CD14-positive monocyte (primary cell): ENCODE data around the gene ARHGAP10. TPM values are rescaled to one million over a fixed set of nuclear protein-coding genes. Genes with fewer than 3 reads are reported as not detected.

Source experiments
- DNase-seq, 3 donors: peaks; one replicate each; pipeline ENCODE4 v3.0.0-alpha.2; 2011 to 2022
- H2AFZ ChIP-seq: 2 replicates; pipeline ENCODE4 v1.6.0; 2012; ENCODE audit warnings: mild to moderate bottlenecking, low read depth, low read length, inconsistent platforms; ENCODE audit not compliant: insufficient read depth, poor library complexity, severe bottlenecking
- H3K27ac ChIP-seq, 2 donors: 1 replicate in 1 of 2; 2 replicates in 1 of 2; pipeline ENCODE4 v1.5.1; 2012 to 2013; ENCODE audit warnings: low read length in 2 of 2, control low read depth in 1 of 2, inconsistent platforms in 1 of 2, low read depth in 1 of 2, mild to moderate bottlenecking in 1 of 2
- H3K27me3 ChIP-seq, 2 donors: one replicate each; pipeline versions ENCODE4 v1.6.0 to v1.6.1; 2011 to 2013; ENCODE audit warnings: low read length in 2 of 2; ENCODE audit not compliant: control insufficient read depth in 2 of 2, insufficient read depth in 2 of 2
- H3K36me3 ChIP-seq, 2 donors: replicated peaks in 1 of 2; 1 replicate in 1 of 2; 2 replicates in 1 of 2; pipeline versions ENCODE4 v1.5.1 to v1.6.1; 2012 to 2013; ENCODE audit warnings: low read length in 2 of 2, control low read depth in 1 of 2, inconsistent platforms in 1 of 2, mild to moderate bottlenecking in 1 of 2; ENCODE audit not compliant: insufficient read depth in 2 of 2, control insufficient read depth in 1 of 2
- H3K4me1 ChIP-seq, 2 donors: 1 replicate in 1 of 2; 2 replicates in 1 of 2; pipeline versions ENCODE4 v1.5.1 to v1.6.1; 2012 to 2013; ENCODE audit warnings: low read length in 2 of 2, control low read depth in 1 of 2, inconsistent platforms in 1 of 2, mild to moderate bottlenecking in 1 of 2, moderate library complexity in 1 of 2; ENCODE audit not compliant: insufficient read depth in 2 of 2, control insufficient read depth in 1 of 2
- H3K4me2 ChIP-seq: replicated peaks from 2 replicates; pipeline ENCODE3; 2012; ENCODE audit warnings: low read length, moderate library complexity, mild to moderate bottlenecking; ENCODE audit not compliant: poor library complexity, severe bottlenecking; ENCODE audit errors: extremely low read depth
- H3K4me3 ChIP-seq, 3 experiments: fragments of 200-600 bp in 1 of 3; sonication (generic) in 1 of 3; replicated peaks in 1 of 3; 1 replicate in 2 of 3; 2 replicates in 1 of 3; pipeline ENCODE4 v1.5.1; 2011 to 2013; ENCODE audit warnings: low read length in 3 of 3, mild to moderate bottlenecking in 3 of 3, control low read depth in 2 of 3, low read depth in 2 of 3, inconsistent platforms in 1 of 3, moderate library complexity in 1 of 3
- H3K79me2 ChIP-seq: 2 replicates; pipeline ENCODE4 v1.6.0; 2012; ENCODE audit warnings: mild to moderate bottlenecking, control low read depth, inconsistent platforms, low read length, moderate library complexity; ENCODE audit not compliant: insufficient read depth
- H3K9ac ChIP-seq: 2 replicates; pipeline ENCODE4 v1.6.0; 2017; ENCODE audit warnings: low read length, mild to moderate bottlenecking; ENCODE audit not compliant: insufficient read depth, poor library complexity, severe bottlenecking
- H3K9me3 ChIP-seq, 2 donors: replicated peaks in 1 of 2; 1 replicate in 1 of 2; 2 replicates in 1 of 2; pipeline versions ENCODE4 v1.5.1 to v1.6.1; 2012 to 2013; ENCODE audit warnings: low read length in 2 of 2, control low read depth in 1 of 2; ENCODE audit not compliant: control insufficient read depth in 1 of 2, insufficient read depth in 1 of 2
- H4K20me1 ChIP-seq: 2 replicates; pipeline ENCODE4 v1.6.0; 2012; ENCODE audit warnings: mild to moderate bottlenecking, low read length, control low read depth, moderate library complexity; ENCODE audit not compliant: insufficient read depth
- H3K27ac Mint-ChIP-seq, 7 donors: one replicate each; pipeline ENCODE4 v1.8.0; 2020; ENCODE audit warnings: mild to moderate bottlenecking in 7 of 7, mixed read lengths in 7 of 7, moderate library complexity in 6 of 7, inconsistent platforms in 2 of 7
- H3K27me3 Mint-ChIP-seq, 3 donors: one replicate each; pipeline ENCODE4 v1.8.0; 2021 to 2022; ENCODE audit warnings: low read depth in 3 of 3, mild to moderate bottlenecking in 3 of 3, mixed read lengths in 3 of 3, moderate library complexity in 3 of 3, inconsistent platforms in 1 of 3
- H3K36me3 Mint-ChIP-seq, 2 donors: one replicate each; pipeline ENCODE4 v1.8.0; 2020; ENCODE audit warnings: mixed read lengths in 2 of 2, inconsistent platforms in 1 of 2, mild to moderate bottlenecking in 1 of 2
- H3K4me1 Mint-ChIP-seq: one replicate; pipeline ENCODE4 v1.8.0; 2020; ENCODE audit warnings: mild to moderate bottlenecking, mixed read lengths
- H3K4me3 Mint-ChIP-seq, 2 donors: one replicate each; pipeline ENCODE4 v1.8.0; 2020; ENCODE audit warnings: mild to moderate bottlenecking in 2 of 2, mixed read lengths in 2 of 2, moderate library complexity in 1 of 2
- H3K9me3 Mint-ChIP-seq, 7 donors: one replicate each; pipeline ENCODE4 v1.8.0; 2020 to 2022; ENCODE audit warnings: mixed read lengths in 7 of 7, mild to moderate bottlenecking in 6 of 7, moderate library complexity in 6 of 7, inconsistent platforms in 2 of 7
- WGBS: methylation state at CpG from one replicate; pipeline ENCODE4 v1.1.5; 2013; ENCODE audit warnings: missing lambda C conversion rate; ENCODE audit not compliant: insufficient coverage; 5-methylcytosine and 5-hydroxymethylcytosine counted together
- intact Hi-C, 2 donors: fragments of 100-400 bp; cut with micrococcal nuclease; formaldehyde crosslinking; loops; one replicate each; pipeline versions ENCODE4 v1.15.0 to v1.15.1; 2023
- polyA plus RNA-seq, 3 donors: library from polyadenylated mRNA; depleted of rRNA in 1 of 3; unstranded in 2 of 3; stranded (reverse) in 1 of 3; fragments of 300-500 nt in 2 of 3; fragments of >200 nt in 1 of 3; fragmentation: Illumina TruSeq in 2 of 3; gene quantifications; 1 replicate in 2 of 3; 2 replicates in 1 of 3; pipeline ENCODE4 v1.2.3, GENCODE V29; 2012 to 2021
- TF ChIP-seq, protein P1 (sequence below): fragments of 200-600 bp; IDR thresholded peaks from one replicate; pipeline ENCODE4 v1.8.0; 2022; ENCODE audit warnings: antibody characterized with exemption, mild to moderate bottlenecking

Gene ARHGAP10
- polyA plus RNA-seq, 3 donors = 1.7 to 4.3 (median 3.0) TPM

DNA sequence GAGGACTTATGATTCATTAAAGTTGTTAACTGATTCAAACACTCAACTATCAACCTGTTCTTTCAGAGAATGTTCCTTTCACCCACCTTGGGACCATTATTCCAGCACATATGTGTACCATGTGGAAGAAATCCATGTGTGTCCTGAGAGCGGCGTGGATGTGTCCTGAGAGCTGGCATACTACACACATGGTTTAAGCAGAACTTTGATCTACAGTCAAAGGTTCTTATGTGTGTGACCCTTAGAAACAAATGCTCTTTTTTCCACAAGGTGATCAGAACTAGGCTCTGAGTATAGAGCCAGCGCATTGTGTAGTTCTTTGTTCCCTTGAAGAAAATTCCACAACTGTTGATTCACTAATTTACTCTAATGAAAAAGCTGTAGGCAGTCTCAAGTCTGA lies 378.3 kb downstream of the ARHGAP10 start:
- no peak overlapping the region for H3K4me3 ChIP-seq
- intact Hi-C loops = no loop called here
- peaks cover 0 to 7% (median 2%) of the 10 kb centered on the region in 7 donors for H3K9me3 Mint-ChIP-seq
- no peaks in the 10 kb centered on the region for H3K36me3 Mint-ChIP-seq
- H3K27me3 ChIP-seq = no peaks in the 10 kb centered on the region
- no peaks in the 10 kb centered on the region for H3K79me2 ChIP-seq
- H4K20me1 ChIP-seq = no peaks in the 10 kb centered on the region
- H3K4me2 ChIP-seq = no peak overlapping the region
- H3K36me3 ChIP-seq = no peaks in the 10 kb centered on the region
- H2AFZ ChIP-seq = no peak overlapping the region
- no peaks in the 10 kb centered on the region for H3K9me3 ChIP-seq
- no peaks in the 10 kb centered on the region for H3K4me1 Mint-ChIP-seq
- DNase-seq = no peak
- H3K27ac ChIP-seq = no peak overlapping the region
- 92% methylated on average over 2 of the region's 3 CpGs for WGBS
- H3K9ac ChIP-seq = no peak overlapping the region
- H3K4me1 ChIP-seq = no peaks in the 10 kb centered on the region
- TF ChIP-seq, protein P1, sequence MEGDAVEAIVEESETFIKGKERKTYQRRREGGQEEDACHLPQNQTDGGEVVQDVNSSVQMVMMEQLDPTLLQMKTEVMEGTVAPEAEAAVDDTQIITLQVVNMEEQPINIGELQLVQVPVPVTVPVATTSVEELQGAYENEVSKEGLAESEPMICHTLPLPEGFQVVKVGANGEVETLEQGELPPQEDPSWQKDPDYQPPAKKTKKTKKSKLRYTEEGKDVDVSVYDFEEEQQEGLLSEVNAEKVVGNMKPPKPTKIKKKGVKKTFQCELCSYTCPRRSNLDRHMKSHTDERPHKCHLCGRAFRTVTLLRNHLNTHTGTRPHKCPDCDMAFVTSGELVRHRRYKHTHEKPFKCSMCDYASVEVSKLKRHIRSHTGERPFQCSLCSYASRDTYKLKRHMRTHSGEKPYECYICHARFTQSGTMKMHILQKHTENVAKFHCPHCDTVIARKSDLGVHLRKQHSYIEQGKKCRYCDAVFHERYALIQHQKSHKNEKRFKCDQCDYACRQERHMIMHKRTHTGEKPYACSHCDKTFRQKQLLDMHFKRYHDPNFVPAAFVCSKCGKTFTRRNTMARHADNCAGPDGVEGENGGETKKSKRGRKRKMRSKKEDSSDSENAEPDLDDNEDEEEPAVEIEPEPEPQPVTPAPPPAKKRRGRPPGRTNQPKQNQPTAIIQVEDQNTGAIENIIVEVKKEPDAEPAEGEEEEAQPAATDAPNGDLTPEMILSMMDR = no peak
- no peak overlapping the region for H3K27ac Mint-ChIP-seq
- H3K4me3 Mint-ChIP-seq = no peak overlapping the region
- H3K27me3 Mint-ChIP-seq = peaks cover 0 to 2% (median 0%) of the 10 kb centered on the region in 3 donors

DNA sequence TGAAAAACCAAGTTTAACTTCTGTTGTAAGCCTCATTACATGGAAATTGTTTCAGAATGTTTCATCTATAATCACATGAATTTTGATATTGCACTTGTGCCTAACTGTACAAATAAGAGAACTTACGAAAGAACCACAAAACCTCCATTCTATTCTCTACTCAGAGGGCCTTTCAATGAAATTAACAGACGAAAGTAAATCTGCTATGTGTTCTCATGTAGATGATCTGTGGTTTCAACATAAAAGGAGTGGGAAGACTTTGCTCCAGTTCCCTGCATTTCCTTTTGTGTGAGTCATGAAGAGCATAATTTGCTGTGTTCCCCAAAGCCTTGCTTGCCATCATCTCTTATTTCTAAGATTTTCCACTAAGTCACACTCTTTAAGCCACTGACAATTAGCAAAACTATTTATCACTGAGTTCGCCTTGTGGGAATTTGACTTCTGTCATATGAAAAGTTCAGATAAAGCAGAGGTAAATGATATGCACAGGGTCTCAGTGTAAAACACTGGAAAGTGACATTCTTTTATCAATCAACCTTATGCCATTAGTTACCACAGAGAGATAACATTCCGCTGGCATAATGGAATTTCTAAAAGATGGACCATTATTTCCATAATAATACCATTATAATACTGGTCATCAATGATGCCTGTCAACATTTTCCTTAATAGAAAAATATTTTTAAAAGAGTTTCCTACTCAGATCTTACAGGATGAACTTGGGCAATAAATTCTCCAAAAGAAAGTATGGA lies 380.5 kb downstream of the ARHGAP10 start:
- peaks cover 0 to 2% (median 0%) of the 10 kb centered on the region in 3 donors for H3K27me3 Mint-ChIP-seq
- no peak overlapping the region for H3K27ac ChIP-seq
- no peaks in the 10 kb centered on the region for H3K4me1 ChIP-seq
- no peak overlapping the region for H3K9ac ChIP-seq
- no peak overlapping the region for H3K4me3 ChIP-seq
- no peak for DNase-seq
- no peak overlapping the region for H3K27ac Mint-ChIP-seq
- H3K27me3 ChIP-seq = no peaks in the 10 kb centered on the region
- H3K4me2 ChIP-seq = no peak overlapping the region
- H3K36me3 ChIP-seq = no peaks in the 10 kb centered on the region
- no peaks in the 10 kb centered on the region for H4K20me1 ChIP-seq
- H3K79me2 ChIP-seq = no peaks in the 10 kb centered on the region
- no peak overlapping the region for H3K4me3 Mint-ChIP-seq
- no peaks in the 10 kb centered on the region for H3K4me1 Mint-ChIP-seq
- no peak overlapping the region for H2AFZ ChIP-seq
- no peaks in the 10 kb centered on the region for H3K36me3 Mint-ChIP-seq
- peaks cover 0 to 3% (median 2%) of the 10 kb centered on the region in 7 donors for H3K9me3 Mint-ChIP-seq
- WGBS = no CpG with 5 or more reads among the region's 4 CpGs
- intact Hi-C loops = no loop called here
- H3K9me3 ChIP-seq = no peaks in the 10 kb centered on the region
- TF ChIP-seq, protein P1 = no peak
